WTC11 (cell line): Measurements from ENCODE around the gene DOCK1. TPM values are rescaled to one million over a fixed set of nuclear protein-coding genes. Genes with fewer than 3 reads are reported as not detected.

Experiments used
- ATAC-seq: fragments of 200-7000 bp; cut with Tn5 transposase; 2 replicates; pipeline ENCODE4 v1.10.0; 2021; ENCODE audit warnings: mild to moderate bottlenecking, moderate library complexity
- CTCF ChIA-PET: fragments of 300-600 bp; sonication (Branson Sonifier 250); formaldehyde crosslinking; loops from one replicate; lab custom pipeline; 2021; ENCODE audit warnings: antibody characterized with exemption; lab: Charles Lee
- POLR2A ChIA-PET: fragments of 350-600 bp; sonication (Branson Sonifier 250); formaldehyde crosslinking; loops from one replicate; lab custom pipeline; 2021; ENCODE audit warnings: antibody characterized with exemption; lab: Charles Lee
- DNase-seq: peaks from one replicate; pipeline ENCODE4 v3.0.0; 2021; ENCODE audit warnings: low spot score
- H3K27ac Mint-ChIP-seq: 2 replicates; pipeline ENCODE4 v1.8.0; 2021; ENCODE audit warnings: mixed read lengths
- H3K27me3 Mint-ChIP-seq: 2 replicates; pipeline ENCODE4 v1.8.0; 2021; ENCODE audit warnings: low read depth, mild to moderate bottlenecking, moderate library complexity, mixed read lengths
- H3K36me3 Mint-ChIP-seq: 2 replicates; pipeline ENCODE4 v1.8.0; 2021; ENCODE audit warnings: mixed read lengths
- H3K4me1 Mint-ChIP-seq: 2 replicates; pipeline ENCODE4 v1.8.0; 2022; ENCODE audit warnings: mixed read lengths
- H3K4me3 Mint-ChIP-seq: 2 replicates; pipeline ENCODE4 v1.8.0; 2021; ENCODE audit warnings: mild to moderate bottlenecking, moderate library complexity, mixed read lengths
- H3K9me3 Mint-ChIP-seq: 2 replicates; pipeline ENCODE4 v1.8.0; 2021; ENCODE audit warnings: mixed read lengths
- ATF2 ChIP-seq: sonication (generic); formaldehyde crosslinking; IDR thresholded peaks from 2 replicates; pipeline ENCODE4 v1.8.1; 2022; ENCODE audit warnings: low read depth, missing genetic modification reagents, borderline replicate concordance
- CBFB ChIP-seq: sonication (generic); formaldehyde crosslinking; IDR thresholded peaks from 2 replicates; pipeline ENCODE4 v1.8.1; 2022; ENCODE audit warnings: mild to moderate bottlenecking, low read depth, missing genetic modification reagents
- CREB1 ChIP-seq: sonication (generic); formaldehyde crosslinking; IDR thresholded peaks from 2 replicates; pipeline ENCODE4 v1.8.0; 2023; ENCODE audit warnings: mild to moderate bottlenecking, missing genetic modification reagents
- EMX1 ChIP-seq: fragments of 250-450 bp; sonication (Bioruptor Pico); IDR thresholded peaks from 2 replicates; pipeline ENCODE4 v1.8.0; 2021; ENCODE audit warnings: mild to moderate bottlenecking
- ESRRA ChIP-seq: sonication (generic); formaldehyde crosslinking; IDR thresholded peaks from 2 replicates; pipeline ENCODE4 v1.8.1; 2022; ENCODE audit warnings: mild to moderate bottlenecking, missing genetic modification reagents, borderline replicate concordance
- FOXP1 ChIP-seq: sonication (generic); formaldehyde crosslinking; IDR thresholded peaks from 2 replicates; pipeline ENCODE4 v1.8.0; 2022; ENCODE audit warnings: missing genetic modification reagents, mild to moderate bottlenecking, moderate library complexity, borderline replicate concordance
- GABPB1 ChIP-seq: sonication (generic); formaldehyde crosslinking; IDR thresholded peaks from 2 replicates; pipeline ENCODE4 v1.8.1; 2023; ENCODE audit warnings: mild to moderate bottlenecking, missing genetic modification reagents
- HMGXB4 ChIP-seq: sonication (generic); formaldehyde crosslinking; IDR thresholded peaks from 2 replicates; pipeline ENCODE4 v1.8.1; 2023; ENCODE audit warnings: mild to moderate bottlenecking, moderate library complexity, missing genetic modification reagents
- IRF2 ChIP-seq: sonication (generic); formaldehyde crosslinking; IDR thresholded peaks from 2 replicates; pipeline ENCODE4 v1.8.0; 2022; ENCODE audit warnings: low read depth, missing genetic modification reagents, borderline replicate concordance
- JAZF1 ChIP-seq: fragments of 250-450 bp; sonication (Bioruptor Pico); IDR thresholded peaks from 2 replicates; pipeline ENCODE4 v1.9.0; 2021; ENCODE audit warnings: moderate library complexity, mild to moderate bottlenecking, inconsistent platforms
- KAT7 ChIP-seq: sonication (generic); formaldehyde crosslinking; IDR thresholded peaks from 2 replicates; pipeline ENCODE4 v1.8.1; 2023; ENCODE audit warnings: missing genetic modification reagents, mild to moderate bottlenecking, borderline replicate concordance
- MYBL2 ChIP-seq: sonication (generic); formaldehyde crosslinking; IDR thresholded peaks from 2 replicates; pipeline ENCODE4 v1.8.1; 2023; ENCODE audit warnings: mild to moderate bottlenecking, moderate library complexity, missing genetic modification reagents
- PRDM15 ChIP-seq: sonication (generic); formaldehyde crosslinking; IDR thresholded peaks from 2 replicates; pipeline ENCODE4 v1.8.0; 2022; ENCODE audit warnings: missing genetic modification reagents
- SP1 ChIP-seq: sonication (generic); formaldehyde crosslinking; conservative IDR thresholded peaks from 2 replicates; pipeline ENCODE4 v1.8.1; 2022; ENCODE audit warnings: missing genetic modification reagents
- USF1 ChIP-seq: sonication (generic); formaldehyde crosslinking; IDR thresholded peaks from 2 replicates; pipeline ENCODE4 v1.8.0; 2022; ENCODE audit warnings: mild to moderate bottlenecking, missing genetic modification reagents
- total RNA-seq: library from RNA; stranded (reverse); gene quantifications from 3 replicates; pipeline ENCODE4 v1.2.3, GENCODE V29; 2021
- TF ChIP-seq, protein P1 (sequence below): fragments of 250-450 bp; sonication (Bioruptor Pico); IDR thresholded peaks from 2 replicates; pipeline ENCODE4 v1.9.0; 2021; ENCODE audit warnings: mild to moderate bottlenecking
- TF ChIP-seq, protein P2 (sequence below): sonication (generic); formaldehyde crosslinking; IDR thresholded peaks from 2 replicates; pipeline ENCODE4 v1.8.1; 2023; ENCODE audit warnings: mild to moderate bottlenecking, missing genetic modification reagents, moderate library complexity
- TF ChIP-seq, protein P3 (sequence below): sonication (generic); formaldehyde crosslinking; IDR thresholded peaks from 2 replicates; pipeline ENCODE4 v1.8.0; 2023; ENCODE audit warnings: missing genetic modification reagents

The DOCK1 gene
- total RNA-seq, 1 experiment from 2014 or later = 52.1 TPM

- Mint-ChIP-seq H3K36me3 (no peaks in the 10 kb centered on the region), H3K9me3 (no peaks in the 10 kb centered on the region), H3K4me3 (no peak overlapping the region), H3K4me1 (peaks cover 12% of the 10 kb centered on the region), H3K27ac (no peak overlapping the region), H3K27me3 (no peaks in the 10 kb centered on the region)
- TF ChIP-seq ESRRA (CRISPR knock-in tag) (no peak), MYBL2 (CRISPR knock-in tag) (no peak), USF1 (CRISPR knock-in tag) (no peak), KAT7 (CRISPR knock-in tag) (no peak), PRDM15 (CRISPR knock-in tag) (no peak), FOXP1 (CRISPR knock-in tag) (no peak), JAZF1 (CRISPR knock-in tag) (no peak), SP1 (CRISPR knock-in tag) (no peak), CBFB (CRISPR knock-in tag) (no peak), ATF2 (no peak), EMX1 (CRISPR knock-in tag) (no peak), IRF2 (no peak), CREB1 (CRISPR knock-in tag) (no peak), GABPB1 (no peak), HMGXB4 (CRISPR knock-in tag) (no peak)
- TF ChIP-seq, protein P1, sequence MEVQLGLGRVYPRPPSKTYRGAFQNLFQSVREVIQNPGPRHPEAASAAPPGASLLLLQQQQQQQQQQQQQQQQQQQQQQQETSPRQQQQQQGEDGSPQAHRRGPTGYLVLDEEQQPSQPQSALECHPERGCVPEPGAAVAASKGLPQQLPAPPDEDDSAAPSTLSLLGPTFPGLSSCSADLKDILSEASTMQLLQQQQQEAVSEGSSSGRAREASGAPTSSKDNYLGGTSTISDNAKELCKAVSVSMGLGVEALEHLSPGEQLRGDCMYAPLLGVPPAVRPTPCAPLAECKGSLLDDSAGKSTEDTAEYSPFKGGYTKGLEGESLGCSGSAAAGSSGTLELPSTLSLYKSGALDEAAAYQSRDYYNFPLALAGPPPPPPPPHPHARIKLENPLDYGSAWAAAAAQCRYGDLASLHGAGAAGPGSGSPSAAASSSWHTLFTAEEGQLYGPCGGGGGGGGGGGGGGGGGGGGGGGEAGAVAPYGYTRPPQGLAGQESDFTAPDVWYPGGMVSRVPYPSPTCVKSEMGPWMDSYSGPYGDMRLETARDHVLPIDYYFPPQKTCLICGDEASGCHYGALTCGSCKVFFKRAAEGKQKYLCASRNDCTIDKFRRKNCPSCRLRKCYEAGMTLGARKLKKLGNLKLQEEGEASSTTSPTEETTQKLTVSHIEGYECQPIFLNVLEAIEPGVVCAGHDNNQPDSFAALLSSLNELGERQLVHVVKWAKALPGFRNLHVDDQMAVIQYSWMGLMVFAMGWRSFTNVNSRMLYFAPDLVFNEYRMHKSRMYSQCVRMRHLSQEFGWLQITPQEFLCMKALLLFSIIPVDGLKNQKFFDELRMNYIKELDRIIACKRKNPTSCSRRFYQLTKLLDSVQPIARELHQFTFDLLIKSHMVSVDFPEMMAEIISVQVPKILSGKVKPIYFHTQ (CRISPR knock-in tag) = no peak
- TF ChIP-seq, protein P2, sequence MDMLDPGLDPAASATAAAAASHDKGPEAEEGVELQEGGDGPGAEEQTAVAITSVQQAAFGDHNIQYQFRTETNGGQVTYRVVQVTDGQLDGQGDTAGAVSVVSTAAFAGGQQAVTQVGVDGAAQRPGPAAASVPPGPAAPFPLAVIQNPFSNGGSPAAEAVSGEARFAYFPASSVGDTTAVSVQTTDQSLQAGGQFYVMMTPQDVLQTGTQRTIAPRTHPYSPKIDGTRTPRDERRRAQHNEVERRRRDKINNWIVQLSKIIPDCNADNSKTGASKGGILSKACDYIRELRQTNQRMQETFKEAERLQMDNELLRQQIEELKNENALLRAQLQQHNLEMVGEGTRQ = no peak
- TF ChIP-seq, protein P3, sequence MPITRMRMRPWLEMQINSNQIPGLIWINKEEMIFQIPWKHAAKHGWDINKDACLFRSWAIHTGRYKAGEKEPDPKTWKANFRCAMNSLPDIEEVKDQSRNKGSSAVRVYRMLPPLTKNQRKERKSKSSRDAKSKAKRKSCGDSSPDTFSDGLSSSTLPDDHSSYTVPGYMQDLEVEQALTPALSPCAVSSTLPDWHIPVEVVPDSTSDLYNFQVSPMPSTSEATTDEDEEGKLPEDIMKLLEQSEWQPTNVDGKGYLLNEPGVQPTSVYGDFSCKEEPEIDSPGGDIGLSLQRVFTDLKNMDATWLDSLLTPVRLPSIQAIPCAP = no peak
- ChIA-PET CTCF (no interaction called here), POLR2A (no interaction called here)
- DNase-seq = no peak
- ATAC-seq = no peak
Observed at GRCh38 chr10:127318396-127318795, 413.2 kb downstream of the DOCK1 start.
